Neutrophil (primary cell): Measurements from ENCODE around the gene TNS4.

Experiments used
- H3K27ac ChIP-seq: fragments of 200-600 bp; sonication (generic); 2 replicates; pipeline ENCODE4 v1.5.1; 2016; ENCODE audit warnings: mild to moderate bottlenecking, moderate library complexity
- H3K27me3 ChIP-seq: fragments of 200-600 bp; sonication (generic); 2 replicates; pipeline ENCODE4 v1.6.0; 2016; ENCODE audit warnings: mild to moderate bottlenecking
- H3K36me3 ChIP-seq: fragments of 200-600 bp; sonication (generic); 2 replicates; pipeline ENCODE4 v1.5.1; 2017
- H3K4me1 ChIP-seq, 2 experiments: fragments of 200-600 bp in 1 of 2; sonication (generic) in 1 of 2; 1 replicate in 1 of 2; 2 replicates in 1 of 2; pipeline versions ENCODE4 v1.5.1 to v1.6.1; 2013 to 2016; ENCODE audit warnings: low read depth in 1 of 2, low read length in 1 of 2, mild to moderate bottlenecking in 1 of 2, moderate library complexity in 1 of 2; ENCODE audit not compliant: control insufficient read depth in 1 of 2, insufficient read depth in 1 of 2
- H3K4me3 ChIP-seq, 2 experiments: fragments of 200-600 bp in 1 of 2; sonication (generic) in 1 of 2; 1 replicate in 1 of 2; 2 replicates in 1 of 2; pipeline ENCODE4 v1.5.1; 2013 to 2016; ENCODE audit warnings: low read depth in 1 of 2, low read length in 1 of 2, mild to moderate bottlenecking in 1 of 2, moderate library complexity in 1 of 2
- H3K9me3 ChIP-seq: fragments of 200-600 bp; sonication (generic); 2 replicates; pipeline ENCODE4 v1.5.1; 2016
- TF ChIP-seq, protein P1 (sequence below): fragments of 200-600 bp; sonication (generic); IDR thresholded peaks from 2 replicates; pipeline ENCODE4 v1.5.1; 2016; ENCODE audit warnings: antibody characterized with exemption

TNS4 gene

DNA sequence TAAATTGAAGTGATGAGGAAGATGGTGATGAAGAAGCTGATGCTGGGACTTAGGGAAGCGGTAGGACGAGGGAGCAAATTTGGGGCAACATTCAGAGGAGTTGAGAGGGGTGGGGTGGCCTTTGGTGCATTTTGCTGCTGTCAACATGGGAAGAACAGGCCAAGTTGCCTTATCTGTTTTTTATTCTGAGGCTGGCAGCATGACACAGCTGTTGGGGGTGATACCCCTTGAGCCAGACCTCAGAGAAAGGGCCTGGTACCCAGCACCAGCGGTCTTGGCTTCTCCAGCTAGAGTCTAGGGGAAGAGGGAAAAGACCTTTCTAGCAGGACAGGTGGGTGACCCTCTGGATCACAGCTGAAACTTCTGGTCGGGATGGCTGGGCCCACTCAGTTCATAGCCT is 53.6 kb downstream of the TNS4 start:
- H3K9me3 ChIP-seq = no peaks in the 10 kb centered on the region
- H3K4me1 ChIP-seq = peaks cover 11 to 29% of the 10 kb centered on the region in 2 experiments
- peaks cover 98% of the 10 kb centered on the region for H3K27me3 ChIP-seq
- no peaks in the 10 kb centered on the region for H3K36me3 ChIP-seq
- H3K27ac ChIP-seq = no peak overlapping the region
- no peak overlapping the region for H3K4me3 ChIP-seq
- TF ChIP-seq, protein P1, sequence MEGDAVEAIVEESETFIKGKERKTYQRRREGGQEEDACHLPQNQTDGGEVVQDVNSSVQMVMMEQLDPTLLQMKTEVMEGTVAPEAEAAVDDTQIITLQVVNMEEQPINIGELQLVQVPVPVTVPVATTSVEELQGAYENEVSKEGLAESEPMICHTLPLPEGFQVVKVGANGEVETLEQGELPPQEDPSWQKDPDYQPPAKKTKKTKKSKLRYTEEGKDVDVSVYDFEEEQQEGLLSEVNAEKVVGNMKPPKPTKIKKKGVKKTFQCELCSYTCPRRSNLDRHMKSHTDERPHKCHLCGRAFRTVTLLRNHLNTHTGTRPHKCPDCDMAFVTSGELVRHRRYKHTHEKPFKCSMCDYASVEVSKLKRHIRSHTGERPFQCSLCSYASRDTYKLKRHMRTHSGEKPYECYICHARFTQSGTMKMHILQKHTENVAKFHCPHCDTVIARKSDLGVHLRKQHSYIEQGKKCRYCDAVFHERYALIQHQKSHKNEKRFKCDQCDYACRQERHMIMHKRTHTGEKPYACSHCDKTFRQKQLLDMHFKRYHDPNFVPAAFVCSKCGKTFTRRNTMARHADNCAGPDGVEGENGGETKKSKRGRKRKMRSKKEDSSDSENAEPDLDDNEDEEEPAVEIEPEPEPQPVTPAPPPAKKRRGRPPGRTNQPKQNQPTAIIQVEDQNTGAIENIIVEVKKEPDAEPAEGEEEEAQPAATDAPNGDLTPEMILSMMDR = no peak

DNA sequence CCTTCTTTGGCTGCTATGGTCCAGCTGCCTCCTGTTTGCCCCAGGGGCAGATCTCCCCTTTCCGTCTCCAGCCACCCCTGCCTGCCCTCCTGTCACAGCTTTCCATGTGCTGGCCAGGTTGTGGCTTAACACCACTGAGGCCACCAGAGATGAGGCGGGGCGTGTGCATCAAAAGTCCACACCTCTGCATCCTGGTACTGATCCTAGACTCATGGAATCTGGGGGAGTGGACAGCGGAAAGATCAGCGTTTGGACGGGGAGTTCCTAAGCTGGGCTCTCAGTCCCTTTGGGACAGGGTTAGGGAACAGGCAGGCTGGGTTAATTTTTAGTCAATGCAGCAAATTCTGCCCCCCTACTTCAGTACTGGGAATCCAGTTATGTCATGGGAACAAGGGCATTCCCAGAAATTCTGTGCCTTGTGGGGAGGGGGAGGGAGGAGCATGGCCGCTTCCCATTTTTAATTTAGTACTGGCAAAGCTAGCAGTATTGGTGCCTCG is 54.2 kb downstream of the TNS4 start:
- TF ChIP-seq, protein P1 = no peak
- Histone ChIP-seq H3K4me3 (no peak overlapping the region), H3K4me1 (peaks cover 11 to 32% of the 10 kb centered on the region in 2 experiments), H3K36me3 (no peaks in the 10 kb centered on the region), H3K9me3 (no peaks in the 10 kb centered on the region), H3K27ac (no peak overlapping the region), H3K27me3 (peaks cover 98% of the 10 kb centered on the region)

DNA sequence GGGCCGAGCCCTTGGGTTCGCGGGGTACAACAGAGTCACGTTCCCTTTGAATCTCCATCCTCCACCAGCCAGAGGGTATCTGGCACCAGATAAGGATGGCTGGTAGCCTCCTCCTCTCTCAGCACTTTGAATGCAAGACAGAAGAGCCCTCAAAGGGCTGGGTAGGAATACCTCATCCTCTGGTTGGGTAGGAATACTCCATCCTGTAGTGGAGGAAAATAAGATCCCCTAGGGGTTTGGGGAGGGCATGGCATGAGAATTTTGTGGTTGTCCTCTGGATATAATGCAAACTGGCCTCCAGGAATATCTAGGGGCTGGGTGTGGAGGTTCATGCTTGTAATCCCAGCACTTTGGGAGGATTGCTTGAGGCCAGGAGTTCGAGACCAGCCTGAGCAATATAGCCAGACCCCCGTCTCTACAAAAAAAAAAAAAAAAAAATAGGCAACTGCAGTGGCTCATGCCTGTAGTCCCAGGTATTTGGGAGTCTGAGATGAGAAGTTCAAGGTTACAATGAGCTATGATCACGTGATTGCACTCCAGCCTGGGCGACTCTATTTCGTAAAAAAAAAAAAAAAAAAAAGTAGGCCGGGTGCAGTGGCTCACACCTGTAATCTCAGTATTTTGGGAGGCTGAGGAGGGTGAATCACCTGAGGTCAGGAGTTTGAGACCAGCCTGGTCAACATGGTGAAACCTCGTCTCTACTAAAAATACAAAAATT is 55.5 kb downstream of the TNS4 start:
- peaks cover 98% of the 10 kb centered on the region for H3K27me3 ChIP-seq
- no peak overlapping the region for H3K27ac ChIP-seq
- TF ChIP-seq, protein P1 = no peak
- H3K4me1 ChIP-seq = peaks cover 11 to 32% of the 10 kb centered on the region in 2 experiments
- no peaks in the 10 kb centered on the region for H3K9me3 ChIP-seq
- no peak overlapping the region for H3K4me3 ChIP-seq
- H3K36me3 ChIP-seq = no peaks in the 10 kb centered on the region

DNA sequence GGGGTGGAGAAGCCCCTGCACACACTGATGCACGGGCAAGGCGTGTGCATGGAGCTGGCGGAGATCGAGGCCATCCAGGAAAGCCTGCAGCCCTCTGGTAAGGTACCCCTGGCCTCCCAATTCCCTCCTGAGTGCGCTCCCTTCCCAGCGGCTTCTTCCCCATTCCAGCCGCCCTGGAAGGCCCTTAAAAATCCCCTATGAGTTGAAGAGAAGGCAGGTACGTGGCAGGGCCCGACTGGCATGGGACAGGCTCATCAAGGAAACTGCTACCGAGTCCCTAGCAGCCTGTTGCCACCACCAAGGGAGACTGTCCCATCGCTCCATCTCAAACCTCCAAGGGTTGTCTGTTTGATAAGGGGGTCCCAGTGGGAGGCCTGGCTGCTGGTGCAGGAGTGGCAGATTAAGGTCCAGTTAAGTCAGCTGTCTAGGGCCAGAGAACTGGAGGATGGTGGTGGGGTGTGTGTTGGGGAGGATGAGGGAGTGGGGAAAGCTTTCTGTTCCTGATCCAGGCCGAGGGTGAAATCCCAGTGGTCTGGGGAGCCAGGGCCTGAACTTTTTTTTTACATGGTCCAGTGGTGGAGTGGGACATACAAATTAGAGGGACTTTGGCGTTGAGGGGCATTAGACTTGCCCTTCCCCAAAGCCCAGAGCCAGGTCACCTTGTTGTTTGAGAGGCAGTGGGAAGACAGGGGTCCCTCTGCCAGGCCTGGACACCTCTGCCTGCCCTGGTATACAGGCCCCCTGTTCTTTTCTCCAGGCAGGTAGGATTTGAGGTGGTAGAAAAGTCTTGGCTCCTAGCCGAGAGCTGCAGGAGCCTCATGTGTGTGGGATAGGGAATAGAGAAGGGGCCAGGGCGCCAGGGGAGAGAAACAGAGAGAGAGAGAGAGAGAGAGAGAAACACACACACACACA is 57.2 kb downstream of the TNS4 start:
- H3K4me3 ChIP-seq = peak overlapping the region in 1 of 2 experiments; percentile 14
- H3K36me3 ChIP-seq = no peaks in the 10 kb centered on the region
- TF ChIP-seq, protein P1 = no peak
- H3K9me3 ChIP-seq = no peaks in the 10 kb centered on the region
- no peak overlapping the region for H3K27ac ChIP-seq
- H3K27me3 ChIP-seq = peaks cover 99% of the 10 kb centered on the region
- H3K4me1 ChIP-seq = peaks cover 11 to 32% of the 10 kb centered on the region in 2 experiments

DNA sequence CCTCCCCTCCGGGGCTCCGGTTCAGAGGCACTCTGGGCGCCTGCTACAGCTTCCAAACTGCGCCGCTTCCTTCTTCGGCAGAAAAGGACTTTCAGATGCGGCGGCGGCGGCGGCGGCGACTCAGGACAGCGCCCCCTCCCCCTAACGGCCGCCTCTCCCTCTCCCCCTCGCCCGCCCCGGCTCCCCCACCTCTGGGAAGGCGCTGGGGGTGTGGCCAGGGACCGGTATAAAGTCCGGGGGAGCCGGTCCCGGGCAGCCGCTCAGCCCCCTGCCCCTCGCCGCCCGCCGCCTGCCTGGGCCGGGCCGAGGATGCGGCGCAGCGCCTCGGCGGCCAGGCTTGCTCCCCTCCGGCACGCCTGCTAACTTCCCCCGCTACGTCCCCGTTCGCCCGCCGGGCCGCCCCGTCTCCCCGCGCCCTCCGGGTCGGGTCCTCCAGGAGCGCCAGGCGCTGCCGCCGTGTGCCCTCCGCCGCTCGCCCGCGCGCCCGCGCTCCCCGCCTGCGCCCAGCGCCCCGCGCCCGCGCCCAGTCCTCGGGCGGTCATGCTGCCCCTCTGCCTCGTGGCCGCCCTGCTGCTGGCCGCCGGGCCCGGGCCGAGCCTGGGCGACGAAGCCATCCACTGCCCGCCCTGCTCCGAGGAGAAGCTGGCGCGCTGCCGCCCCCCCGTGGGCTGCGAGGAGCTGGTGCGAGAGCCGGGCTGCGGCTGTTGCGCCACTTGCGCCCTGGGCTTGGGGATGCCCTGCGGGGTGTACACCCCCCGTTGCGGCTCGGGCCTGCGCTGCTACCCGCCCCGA is 58.0 kb downstream of the TNS4 start, which contains the start of gene IGFBP4:
Gene IGFBP4, plus strand, starts transcription at position 255 of the 792 bp plus-strand sequence. Its CDS starts 286 bp downstream, at position 541.
- Histone ChIP-seq H3K36me3 (no peaks in the 10 kb centered on the region), H3K4me1 (peaks cover 11 to 29% of the 10 kb centered on the region in 2 experiments), H3K27me3 (peaks cover 90% of the 10 kb centered on the region), H3K4me3 (peak within 1 kb of the TSS in 1 of 2 experiments; percentile 14), H3K9me3 (no peaks in the 10 kb centered on the region), H3K27ac (no peak within 1 kb of the TSS)
- TF ChIP-seq, protein P1 = no peak
